GM18511 (cell line): Measurements from ENCODE around the gene FRMD4A.
"Not testable (repeated sequence)": the region's sequence is repeated elsewhere in the genome, so short reads cannot be mapped to it uniquely, and the experiment has no call there.

Source experiments
- ATAC-seq: cut with Tn5 transposase; IDR thresholded peaks from one replicate; pipeline ENCODE4 v1.9.1; 2021; ENCODE audit warnings: mild to moderate bottlenecking, moderate library complexity; ENCODE audit not compliant: unreplicated experiment

Gene FRMD4A

GRCh38 chr10:13773496-13774170, 557.1 kb downstream of the FRMD4A start:
- ATAC-seq: no peak

GRCh38 chr10:13773043-13773442, 557.7 kb downstream of the FRMD4A start:
- ATAC-seq: no peak

- ATAC-seq: no peak
Measured at GRCh38 chr10:13771992-13772391, 558.7 kb downstream of the FRMD4A start.

GRCh38 chr10:13770760-13771493, 559.8 kb downstream of the FRMD4A start:
- no peak for ATAC-seq

GRCh38 chr10:13769946-13770345, 560.8 kb downstream of the FRMD4A start:
- peak; percentile 61 for ATAC-seq

DNA sequence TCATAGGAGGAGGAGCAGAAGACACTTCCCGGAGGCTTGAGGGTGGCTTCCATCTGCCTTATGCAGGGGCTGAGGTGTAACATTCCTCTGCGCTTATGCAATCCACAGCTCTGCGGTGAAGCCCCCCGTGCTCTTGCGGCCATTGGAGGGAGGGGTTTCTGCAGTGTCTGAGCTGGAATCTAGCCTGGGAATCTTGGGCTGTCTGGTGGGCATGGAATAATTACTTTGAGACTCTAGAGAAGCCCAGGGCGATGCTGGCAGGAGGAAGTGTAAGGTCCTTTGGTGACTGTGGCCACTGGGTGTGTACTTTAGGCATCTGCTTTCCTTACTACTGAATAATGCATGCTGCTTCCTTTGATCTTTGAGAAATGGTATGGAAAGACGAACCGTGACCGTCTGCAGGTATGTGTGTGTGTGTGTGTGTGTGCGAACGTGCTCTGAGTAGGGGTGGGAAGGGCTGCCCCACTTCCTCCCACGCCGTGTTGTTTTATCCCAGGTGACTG, 563.0 kb downstream of the FRMD4A start:
- ATAC-seq: no peak

GRCh38 chr10:13767148-13767547, 563.6 kb downstream of the FRMD4A start:
- ATAC-seq: not testable (repeated sequence)

- peak; percentile 69 for ATAC-seq
Measured at GRCh38 chr10:13765641-13766341, 564.9 kb downstream of the FRMD4A start.

DNA sequence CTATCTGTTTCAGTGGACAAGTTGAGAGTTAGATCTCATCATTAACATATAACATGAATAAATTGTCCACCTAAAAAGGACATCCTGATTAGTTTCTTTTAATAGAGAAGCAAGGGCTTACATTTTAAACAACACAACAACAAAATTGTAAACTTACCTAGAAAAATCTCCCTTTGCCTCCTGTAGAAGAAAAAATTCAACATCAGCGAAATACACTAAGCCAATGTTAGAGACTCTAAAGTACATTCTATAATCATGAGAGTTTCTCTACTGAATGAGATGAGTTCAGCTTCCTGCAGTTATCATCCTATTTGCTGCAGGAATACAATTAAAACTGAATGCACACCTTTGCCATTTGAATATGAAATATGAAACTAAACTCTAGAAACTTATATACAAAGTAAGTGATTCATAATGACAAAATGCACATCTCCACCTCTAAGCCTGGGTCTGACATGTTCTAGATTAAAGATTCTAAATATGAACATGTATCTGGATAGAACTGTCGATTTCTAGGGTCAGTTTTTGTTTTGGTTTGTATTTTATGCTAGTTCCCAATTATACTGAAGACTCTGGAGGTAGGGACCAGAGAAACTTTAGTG, 569.1 kb downstream of the FRMD4A start:
- ATAC-seq: no peak

DNA sequence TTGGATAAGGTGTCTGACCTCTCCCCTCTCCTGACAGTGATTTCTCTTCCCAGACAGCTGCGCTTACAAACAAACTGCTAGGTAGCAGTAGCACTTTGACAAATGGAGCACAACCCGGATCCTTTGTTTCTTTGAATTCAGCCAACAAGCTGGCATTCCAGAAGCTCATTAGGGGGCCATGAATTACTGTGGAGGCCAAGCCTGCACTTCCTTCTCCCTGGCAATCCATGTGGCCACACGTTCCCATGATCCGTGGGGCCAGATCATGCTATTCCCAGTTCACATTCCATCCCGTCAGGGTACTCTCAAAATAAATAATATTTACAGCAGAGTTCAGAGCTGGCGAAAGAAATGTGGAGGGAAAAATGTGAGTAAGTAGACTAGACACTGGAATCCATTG, 571.6 kb downstream of the FRMD4A start:
- no peak for ATAC-seq

DNA sequence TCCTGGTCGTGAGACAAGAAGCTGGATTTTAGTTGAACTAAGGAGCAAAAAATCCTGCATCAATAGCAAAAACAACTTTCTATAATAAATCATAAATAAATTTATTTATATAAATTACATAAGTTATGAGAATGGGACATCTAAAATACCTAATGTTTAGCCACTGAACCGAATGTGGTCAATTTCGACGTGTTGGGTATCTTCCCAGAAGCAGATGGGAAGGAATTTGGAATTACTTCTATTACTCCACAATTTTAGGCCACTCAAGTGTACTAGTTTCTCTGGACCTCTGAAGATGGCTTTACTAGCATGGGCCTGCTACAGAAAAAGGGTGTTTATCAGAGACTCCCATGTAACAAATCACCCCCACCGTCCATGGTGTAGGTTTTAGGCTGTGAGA, 572.0 kb downstream of the FRMD4A start:
- ATAC-seq: no peak

DNA sequence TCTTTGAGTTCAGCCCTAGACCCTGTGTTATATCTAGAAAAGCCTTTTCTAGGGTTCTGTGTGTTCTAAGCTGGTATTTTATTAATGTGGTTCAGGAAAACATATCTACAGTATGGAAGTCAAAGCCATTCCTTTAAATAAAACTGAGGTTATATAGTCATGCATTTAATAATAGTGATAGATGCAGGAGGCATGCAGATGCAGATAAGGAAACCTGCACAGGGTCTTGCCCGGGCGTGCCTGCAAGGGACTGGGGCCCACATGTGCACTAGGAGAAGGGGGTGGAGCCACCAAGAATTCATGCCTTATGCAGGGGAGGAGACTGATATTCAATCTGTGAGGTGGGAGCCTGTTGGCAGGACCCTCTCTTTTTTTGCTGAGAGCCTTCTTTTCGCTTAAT, 572.4 kb downstream of the FRMD4A start:
- ATAC-seq: peak; percentile 31

GRCh38 chr10:13754277-13754676, 576.4 kb downstream of the FRMD4A start:
- ATAC-seq: no peak

DNA sequence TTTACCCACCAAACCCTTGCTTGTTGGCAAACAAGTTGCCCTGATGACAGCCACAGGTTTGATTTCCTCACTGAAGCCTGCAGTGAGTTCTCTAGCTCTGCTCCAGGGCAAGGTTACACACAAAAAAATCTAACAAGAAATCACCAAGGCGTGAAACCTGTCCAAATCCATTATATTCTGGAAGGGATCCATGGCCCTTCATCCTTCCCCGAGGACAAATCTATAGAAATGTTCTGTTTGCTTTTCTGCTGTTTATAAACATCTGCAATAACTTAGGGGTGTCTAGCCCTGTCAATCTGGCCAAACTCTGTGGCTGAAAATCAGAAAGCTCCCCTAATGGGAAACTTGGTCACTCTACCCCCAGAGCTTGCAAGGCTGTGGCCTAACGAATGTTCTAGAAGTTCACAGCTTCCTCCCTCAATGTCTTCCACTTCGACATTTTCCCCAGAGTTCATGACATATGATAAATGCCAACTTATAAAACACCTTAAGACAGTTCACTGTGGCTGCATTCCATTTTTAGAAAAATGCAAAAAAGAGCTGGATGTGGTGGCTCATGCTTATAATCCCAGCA, 579.4 kb downstream of the FRMD4A start:
- peak; percentile 64 for ATAC-seq

DNA sequence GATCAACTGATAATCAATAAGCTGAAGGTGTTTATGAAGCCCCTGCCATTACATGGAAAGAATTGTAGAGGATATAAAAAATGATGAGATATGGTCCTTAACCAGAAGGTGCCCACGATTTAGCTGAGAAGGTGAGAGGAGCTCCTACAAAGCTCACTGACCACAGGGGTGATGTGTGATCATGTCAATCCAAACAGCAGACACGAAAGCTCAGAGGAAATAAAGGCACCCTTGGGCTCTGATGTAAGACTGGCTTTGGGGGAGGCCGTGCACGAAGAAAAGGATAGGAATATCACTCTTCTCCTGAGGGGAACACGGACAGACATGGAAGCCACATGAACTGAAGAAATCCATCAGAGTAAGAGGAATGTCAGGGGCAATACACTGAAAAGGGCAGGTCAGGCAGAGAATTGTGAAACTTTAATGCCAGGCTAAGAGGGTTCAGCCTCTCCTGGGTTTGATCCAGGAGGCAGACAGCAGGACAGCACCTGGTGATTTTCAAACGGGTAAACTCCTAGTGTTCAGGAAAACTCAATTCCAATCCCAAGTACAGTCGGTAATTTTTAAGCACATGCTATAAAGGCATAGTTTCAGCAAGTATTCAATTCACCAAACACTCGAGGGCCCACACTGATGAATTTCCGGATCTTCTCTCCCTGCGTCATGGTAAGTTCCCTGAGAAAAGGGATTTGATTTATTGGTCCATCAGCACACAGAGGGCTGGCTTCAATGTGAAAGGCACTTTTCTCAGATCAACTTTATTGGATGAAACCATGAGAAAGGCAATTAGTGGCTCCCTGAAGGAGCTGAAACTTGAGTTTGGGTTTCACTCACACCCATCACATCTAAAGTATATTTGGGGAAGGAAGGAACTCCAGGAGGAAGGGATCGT, 580.2 kb downstream of the FRMD4A start:
- peak; percentile 17 for ATAC-seq

GRCh38 chr10:13745271-13745670, 585.5 kb downstream of the FRMD4A start:
- ATAC-seq: no peak

- ATAC-seq: no peak
Measured at GRCh38 chr10:13743963-13744362, 586.8 kb downstream of the FRMD4A start.

DNA sequence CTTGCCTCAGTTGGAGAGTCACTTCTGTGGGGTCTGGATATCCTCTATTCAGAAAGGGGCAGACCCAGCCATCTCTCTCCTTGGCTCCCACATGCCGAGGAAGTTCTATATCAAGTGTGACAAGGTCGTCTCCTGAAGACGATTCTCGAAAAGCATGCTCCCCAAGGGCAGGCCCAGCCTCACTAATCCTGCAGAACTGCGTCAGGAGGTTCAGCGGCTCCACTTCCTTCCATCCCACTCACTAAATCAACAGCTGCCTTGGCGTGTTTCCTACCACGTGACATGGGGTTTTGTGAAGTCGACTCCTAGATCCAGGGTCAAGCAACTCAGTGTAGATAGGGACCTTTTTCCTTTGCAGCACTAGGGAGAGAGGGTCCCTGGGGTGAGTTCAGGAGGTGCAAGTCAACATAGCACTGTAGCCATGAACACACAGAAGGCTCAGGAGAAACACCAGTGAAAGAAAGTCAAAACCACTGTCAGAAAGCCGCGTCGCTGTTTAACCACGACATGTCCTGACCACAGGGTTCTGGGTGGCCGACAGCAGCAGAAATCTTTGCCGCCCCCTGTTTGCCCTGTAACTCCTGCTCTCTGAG, 587.5 kb downstream of the FRMD4A start:
- peak; percentile 79 for ATAC-seq

DNA sequence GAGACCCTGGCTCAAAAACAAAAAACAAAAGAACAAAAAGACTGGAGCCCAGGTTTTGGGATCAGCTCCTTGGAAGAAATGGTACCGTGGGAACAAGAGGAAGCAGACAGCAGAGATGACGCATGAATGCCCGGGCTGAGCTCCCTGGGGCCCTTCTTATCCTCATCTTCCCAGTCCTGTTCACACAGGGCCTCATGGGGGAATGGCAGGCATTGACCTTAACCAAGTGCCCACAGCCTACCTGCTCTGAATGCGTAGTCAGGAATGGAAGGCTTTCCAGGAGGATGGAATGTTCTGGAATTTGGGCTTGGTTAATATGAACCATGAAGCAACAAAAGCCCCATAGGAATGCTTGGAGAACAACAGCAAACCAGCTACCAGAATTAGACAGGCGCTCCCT, 589.3 kb downstream of the FRMD4A start:
- ATAC-seq: no peak

DNA sequence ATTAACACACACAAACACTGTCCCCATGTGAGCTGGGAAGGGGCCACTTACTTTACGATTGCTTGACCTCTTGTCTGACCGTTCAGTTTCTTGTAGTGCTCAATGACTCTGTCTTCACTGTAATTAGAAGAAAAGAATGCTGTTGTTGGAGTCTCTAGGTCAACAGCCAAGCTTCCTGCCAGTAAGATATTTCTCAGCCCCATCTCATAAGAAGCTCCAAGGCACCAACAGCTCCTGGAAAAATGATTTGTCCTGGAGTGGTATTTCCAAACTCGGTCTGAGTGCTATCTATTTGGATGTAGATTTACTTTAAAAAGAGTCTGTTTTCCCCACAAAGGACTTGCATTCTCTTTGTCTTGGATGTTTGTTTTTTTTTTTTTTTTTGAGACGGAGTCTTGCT, 590.3 kb downstream of the FRMD4A start:
- ATAC-seq: no peak
